ENCODE data around the gene CD22.

GRCh38 chr19:35337984-35338296 is 9.0 kb downstream of the CD22 start:
- no peak for TF ChIP-seq CTCF (conservative IDR thresholded peaks at IDR 0.05; ENCODE audit: low read depth, low read length)
- TF ChIP-seq ELK1 (IDR thresholded peaks at IDR 0.05; ENCODE audit: borderline replicate concordance, low read depth, low read length), result no peak
- no peak for TF ChIP-seq CEBPB (IDR thresholded peaks at IDR 0.05; ENCODE audit: low read depth, low read length)
- no peak for TF ChIP-seq POLR2A (IDR thresholded peaks at IDR 0.05; ENCODE audit: low read depth, low read length)
- TF ChIP-seq FOS (IDR thresholded peaks at IDR 0.05; ENCODE audit: low read depth, low read length), result no peak
- TF ChIP-seq USF2 (IDR thresholded peaks at IDR 0.05; ENCODE audit: low read depth, low read length), result no peak
- no peak for TF ChIP-seq CHD1 (IDR thresholded peaks at IDR 0.05; ENCODE audit: low read depth, low read length)
- TF ChIP-seq RFX5 (IDR thresholded peaks at IDR 0.05; ENCODE audit: low read depth, low read length), result no peak
- TF ChIP-seq MAFK (IDR thresholded peaks at IDR 0.05; ENCODE audit: low read depth, low read length), result no peak
- TF ChIP-seq SMC3 (IDR thresholded peaks at IDR 0.05; ENCODE audit: low read depth, low read length), result no peak
- no peak for TF ChIP-seq MAZ (IDR thresholded peaks at IDR 0.05; ENCODE audit: borderline replicate concordance, low read depth, low read length)

Data from IMR-90 (cell line).